Measurements from ENCODE around the gene RYK.

The RYK gene

DNA sequence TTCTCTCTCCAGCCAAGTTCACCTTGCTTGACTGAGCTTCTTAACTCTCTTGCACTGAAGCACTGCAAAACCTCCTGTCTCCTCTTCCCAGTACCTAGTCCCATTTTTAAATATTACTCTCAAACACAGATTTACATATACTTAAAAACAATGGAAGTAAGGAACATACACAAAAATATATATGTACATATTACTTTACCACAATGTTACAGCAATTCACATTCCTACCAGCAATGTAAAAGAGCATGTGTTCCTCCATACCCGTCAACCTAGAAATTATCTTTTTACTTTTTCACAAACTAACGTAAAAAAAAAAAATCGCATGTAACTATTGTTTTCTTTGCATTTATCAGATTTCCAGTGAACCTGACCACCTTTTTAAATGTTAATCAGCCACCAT is 60.4 kb downstream of the RYK start:
- TF ChIP-seq, protein P1, sequence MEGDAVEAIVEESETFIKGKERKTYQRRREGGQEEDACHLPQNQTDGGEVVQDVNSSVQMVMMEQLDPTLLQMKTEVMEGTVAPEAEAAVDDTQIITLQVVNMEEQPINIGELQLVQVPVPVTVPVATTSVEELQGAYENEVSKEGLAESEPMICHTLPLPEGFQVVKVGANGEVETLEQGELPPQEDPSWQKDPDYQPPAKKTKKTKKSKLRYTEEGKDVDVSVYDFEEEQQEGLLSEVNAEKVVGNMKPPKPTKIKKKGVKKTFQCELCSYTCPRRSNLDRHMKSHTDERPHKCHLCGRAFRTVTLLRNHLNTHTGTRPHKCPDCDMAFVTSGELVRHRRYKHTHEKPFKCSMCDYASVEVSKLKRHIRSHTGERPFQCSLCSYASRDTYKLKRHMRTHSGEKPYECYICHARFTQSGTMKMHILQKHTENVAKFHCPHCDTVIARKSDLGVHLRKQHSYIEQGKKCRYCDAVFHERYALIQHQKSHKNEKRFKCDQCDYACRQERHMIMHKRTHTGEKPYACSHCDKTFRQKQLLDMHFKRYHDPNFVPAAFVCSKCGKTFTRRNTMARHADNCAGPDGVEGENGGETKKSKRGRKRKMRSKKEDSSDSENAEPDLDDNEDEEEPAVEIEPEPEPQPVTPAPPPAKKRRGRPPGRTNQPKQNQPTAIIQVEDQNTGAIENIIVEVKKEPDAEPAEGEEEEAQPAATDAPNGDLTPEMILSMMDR (conservative IDR thresholded peaks at IDR 0.05; ENCODE audit: control insufficient read depth, insufficient read depth, low read depth, low read length): peak; percentile 9
- no peak for DNase-seq (ENCODE audit: low read depth)

DNA sequence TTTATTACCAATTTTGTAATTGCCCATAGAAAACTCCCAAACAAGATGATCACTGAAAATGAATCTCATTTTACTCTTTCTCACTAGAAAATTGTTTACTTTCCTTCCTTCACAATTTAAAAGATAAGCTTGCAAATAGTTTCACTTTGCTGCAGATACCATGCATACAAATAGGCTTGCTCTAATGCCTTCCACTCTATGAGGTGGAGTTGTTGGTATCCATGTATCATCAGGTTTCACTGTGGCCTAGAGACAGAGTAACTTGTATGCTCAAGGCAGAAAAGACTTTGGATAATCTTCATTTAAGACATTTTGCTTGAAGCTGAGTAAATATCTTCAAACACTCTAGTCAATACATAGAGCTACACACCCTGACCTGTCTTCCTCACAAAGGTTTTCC is 60.8 kb downstream of the RYK start:
- TF ChIP-seq, protein P1 (conservative IDR thresholded peaks at IDR 0.05; ENCODE audit: control insufficient read depth, insufficient read depth, low read depth, low read length): no peak
- H3K4me3 ChIP-seq (ENCODE audit: control insufficient read depth, low read depth, low read length): no peak overlapping the region
- no peak for DNase-seq (ENCODE audit: low read depth)

More for the DNA sequence above, 60.4 kb downstream of the RYK start:
- H3K4me3 ChIP-seq (ENCODE audit: control insufficient read depth, low read depth, low read length): no peak overlapping the region

DNA sequence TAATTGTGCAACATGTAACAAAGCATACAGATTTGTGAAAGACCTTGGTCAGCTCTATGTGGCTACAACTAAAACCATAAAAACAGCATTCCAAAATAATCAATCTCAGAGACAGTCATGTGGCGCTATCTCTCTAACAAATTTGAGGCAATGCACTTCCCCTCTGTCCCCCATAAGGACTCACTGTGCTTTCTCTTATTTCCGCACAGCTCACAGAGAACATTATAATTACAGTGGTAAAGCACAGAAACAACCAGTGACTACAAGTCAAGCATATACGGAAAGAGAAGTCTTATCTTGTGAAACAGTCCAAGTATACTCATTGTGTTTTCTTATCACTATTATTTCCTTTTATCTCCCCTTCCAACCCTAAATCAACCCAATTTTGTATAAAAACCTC is 64.3 kb downstream of the RYK start:
- H3K4me3 ChIP-seq (ENCODE audit: control insufficient read depth, low read depth, low read length): no peak overlapping the region
- TF ChIP-seq, protein P1 (conservative IDR thresholded peaks at IDR 0.05; ENCODE audit: control insufficient read depth, insufficient read depth, low read depth, low read length): no peak
- DNase-seq (ENCODE audit: low read depth): no peak

GRCh38 chr3:134180761-134181160 is 69.9 kb downstream of the RYK start:
- TF ChIP-seq, protein P1 (conservative IDR thresholded peaks at IDR 0.05; ENCODE audit: control insufficient read depth, insufficient read depth, low read depth, low read length): no peak
- no peak for DNase-seq (ENCODE audit: low read depth)
- no peak overlapping the region for H3K4me3 ChIP-seq (ENCODE audit: control insufficient read depth, low read depth, low read length)

- H3K4me3 ChIP-seq (ENCODE audit: control insufficient read depth, low read depth, low read length): no peak overlapping the region
- no peak for DNase-seq (ENCODE audit: low read depth)
- TF ChIP-seq, protein P1 (conservative IDR thresholded peaks at IDR 0.05; ENCODE audit: control insufficient read depth, insufficient read depth, low read depth, low read length): no peak
Measured at GRCh38 chr3:134179508-134179907, 71.2 kb downstream of the RYK start.

DNA sequence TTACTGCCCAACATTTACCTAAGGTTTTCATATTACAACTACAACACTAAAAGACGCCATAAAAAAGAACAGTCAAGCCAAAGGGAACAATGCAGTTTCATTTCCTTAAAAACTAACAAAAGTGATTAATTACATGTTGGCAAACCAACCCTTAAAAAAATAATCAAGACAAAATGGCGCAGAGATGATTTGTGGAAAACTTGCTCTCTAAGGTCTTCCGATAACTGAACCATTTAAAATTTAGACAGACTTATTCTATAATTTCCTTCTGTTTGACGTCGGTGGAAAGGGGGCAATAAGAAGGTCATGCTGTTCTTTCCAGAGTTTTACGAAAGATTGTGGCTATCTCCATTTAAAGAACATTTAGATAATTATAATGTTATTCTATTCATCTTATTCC is 87.6 kb downstream of the RYK start:
- no peak overlapping the region for H3K4me3 ChIP-seq (ENCODE audit: control insufficient read depth, low read depth, low read length)
- DNase-seq (ENCODE audit: low read depth): no peak
- TF ChIP-seq, protein P1 (conservative IDR thresholded peaks at IDR 0.05; ENCODE audit: control insufficient read depth, insufficient read depth, low read depth, low read length): no peak

Measured in fibroblast of mammary gland (primary cell).